Endometrial microvascular endothelial cells (primary cell): Measurements from ENCODE around the gene SFPQ. TPM values are rescaled to one million over a fixed set of nuclear protein-coding genes. Genes with fewer than 3 reads are reported as not detected.
"Not testable (repeated sequence)": the region's sequence is repeated elsewhere in the genome, so short reads cannot be mapped to it uniquely, and the experiment has no call there.

Experiments
- in situ Hi-C: cut with HindIII; loops from 2 replicates; pipeline ENCODE4 v1.10.0; 2017; ENCODE audit warnings: low sequenced_read_pairs, low pct_unique_long_range_greater_than_20kb; ENCODE audit errors: inconsistent ontology term
- total RNA-seq: library from RNA; depleted of rRNA; stranded (reverse); fragments of >200 nt; gene quantifications from one replicate; pipeline ENCODE4 v1.2.3, GENCODE V29; 2015; ENCODE audit errors: inconsistent ontology term

Gene SFPQ, protein sequence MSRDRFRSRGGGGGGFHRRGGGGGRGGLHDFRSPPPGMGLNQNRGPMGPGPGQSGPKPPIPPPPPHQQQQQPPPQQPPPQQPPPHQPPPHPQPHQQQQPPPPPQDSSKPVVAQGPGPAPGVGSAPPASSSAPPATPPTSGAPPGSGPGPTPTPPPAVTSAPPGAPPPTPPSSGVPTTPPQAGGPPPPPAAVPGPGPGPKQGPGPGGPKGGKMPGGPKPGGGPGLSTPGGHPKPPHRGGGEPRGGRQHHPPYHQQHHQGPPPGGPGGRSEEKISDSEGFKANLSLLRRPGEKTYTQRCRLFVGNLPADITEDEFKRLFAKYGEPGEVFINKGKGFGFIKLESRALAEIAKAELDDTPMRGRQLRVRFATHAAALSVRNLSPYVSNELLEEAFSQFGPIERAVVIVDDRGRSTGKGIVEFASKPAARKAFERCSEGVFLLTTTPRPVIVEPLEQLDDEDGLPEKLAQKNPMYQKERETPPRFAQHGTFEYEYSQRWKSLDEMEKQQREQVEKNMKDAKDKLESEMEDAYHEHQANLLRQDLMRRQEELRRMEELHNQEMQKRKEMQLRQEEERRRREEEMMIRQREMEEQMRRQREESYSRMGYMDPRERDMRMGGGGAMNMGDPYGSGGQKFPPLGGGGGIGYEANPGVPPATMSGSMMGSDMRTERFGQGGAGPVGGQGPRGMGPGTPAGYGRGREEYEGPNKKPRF
- total RNA-seq = 196 TPM

DNA sequence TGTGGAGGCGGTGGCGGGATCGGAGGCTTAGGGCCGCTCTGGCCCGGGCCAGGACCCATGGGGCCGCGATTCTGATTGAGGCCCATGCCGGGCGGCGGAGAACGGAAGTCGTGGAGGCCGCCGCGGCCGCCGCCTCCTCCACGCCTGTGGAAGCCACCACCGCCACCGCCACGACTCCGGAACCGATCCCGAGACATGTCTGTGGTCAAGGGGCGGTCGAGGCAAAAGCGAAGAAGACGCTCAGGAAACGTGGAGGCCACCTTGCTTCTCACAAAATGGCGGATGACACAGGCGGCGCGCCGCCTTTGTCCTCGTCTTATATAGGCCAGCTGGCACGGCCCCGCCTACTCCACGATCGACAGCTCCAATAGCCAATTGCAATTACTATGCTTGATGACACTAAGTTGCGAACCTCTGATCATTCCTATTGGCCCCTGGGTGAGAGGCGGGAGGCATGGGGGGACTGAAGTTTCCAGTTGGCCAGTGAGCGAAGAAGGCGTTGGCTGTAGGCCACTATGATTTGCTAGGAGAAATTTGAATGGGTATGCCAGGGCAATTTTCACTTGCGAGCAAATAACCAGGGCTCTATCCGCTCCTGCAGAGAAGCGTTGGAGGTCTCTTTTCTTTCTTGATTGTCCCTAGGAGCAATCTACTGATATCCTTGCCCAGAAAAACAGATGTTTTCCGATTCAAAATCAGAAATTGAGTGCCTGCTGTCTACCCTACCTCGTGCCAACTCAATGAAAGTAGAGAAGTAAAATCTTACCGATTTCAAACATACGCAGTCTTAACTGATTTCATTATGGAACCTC is at the start of gene SFPQ:
TSS of gene SFPQ (minus strand) at position 293 of the 812 bp plus-strand sequence. CDS start at position 197, 96 bp downstream.
- in situ Hi-C loops = no loop called here

DNA sequence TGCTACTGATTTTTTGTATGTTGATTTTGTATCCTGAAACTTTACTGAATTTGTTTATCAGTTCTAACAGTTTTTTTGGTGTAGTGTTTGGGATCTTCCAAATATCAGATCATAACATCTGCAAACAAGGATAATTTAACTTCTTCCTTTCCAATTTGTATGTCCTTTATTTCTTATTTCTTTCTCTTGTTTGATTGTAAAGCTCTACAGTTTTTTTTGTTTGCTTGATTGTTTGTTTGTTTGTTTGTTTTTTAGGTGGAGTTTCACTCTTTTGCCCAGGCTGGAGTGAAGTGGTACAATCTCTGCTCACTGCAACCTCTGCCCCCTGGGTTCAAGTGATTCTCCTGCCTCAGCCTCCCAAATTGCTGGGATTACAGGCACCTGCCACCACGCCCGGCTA is 43.8 kb upstream of the SFPQ start:
- in situ Hi-C loops = not testable (repeated sequence)

DNA sequence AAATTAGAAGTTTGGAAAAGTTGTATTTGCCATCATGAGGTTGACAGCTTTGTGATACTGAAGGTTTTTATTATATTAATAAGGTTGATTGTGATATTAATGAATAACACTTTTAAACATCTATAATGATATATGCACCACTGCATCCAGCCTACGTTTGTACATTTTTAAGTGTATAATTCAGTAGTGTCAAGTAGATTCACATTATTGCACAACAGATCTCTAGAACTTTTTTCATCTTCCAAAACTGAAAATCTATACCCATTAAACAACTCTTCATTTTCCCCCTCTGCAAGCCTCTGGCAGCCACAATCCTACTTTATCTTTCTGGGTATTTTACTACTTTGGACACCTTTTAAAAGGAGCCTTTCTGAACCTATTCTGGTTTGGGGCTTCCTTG is 38.3 kb upstream of the SFPQ start:
- in situ Hi-C loops = no loop called here

DNA sequence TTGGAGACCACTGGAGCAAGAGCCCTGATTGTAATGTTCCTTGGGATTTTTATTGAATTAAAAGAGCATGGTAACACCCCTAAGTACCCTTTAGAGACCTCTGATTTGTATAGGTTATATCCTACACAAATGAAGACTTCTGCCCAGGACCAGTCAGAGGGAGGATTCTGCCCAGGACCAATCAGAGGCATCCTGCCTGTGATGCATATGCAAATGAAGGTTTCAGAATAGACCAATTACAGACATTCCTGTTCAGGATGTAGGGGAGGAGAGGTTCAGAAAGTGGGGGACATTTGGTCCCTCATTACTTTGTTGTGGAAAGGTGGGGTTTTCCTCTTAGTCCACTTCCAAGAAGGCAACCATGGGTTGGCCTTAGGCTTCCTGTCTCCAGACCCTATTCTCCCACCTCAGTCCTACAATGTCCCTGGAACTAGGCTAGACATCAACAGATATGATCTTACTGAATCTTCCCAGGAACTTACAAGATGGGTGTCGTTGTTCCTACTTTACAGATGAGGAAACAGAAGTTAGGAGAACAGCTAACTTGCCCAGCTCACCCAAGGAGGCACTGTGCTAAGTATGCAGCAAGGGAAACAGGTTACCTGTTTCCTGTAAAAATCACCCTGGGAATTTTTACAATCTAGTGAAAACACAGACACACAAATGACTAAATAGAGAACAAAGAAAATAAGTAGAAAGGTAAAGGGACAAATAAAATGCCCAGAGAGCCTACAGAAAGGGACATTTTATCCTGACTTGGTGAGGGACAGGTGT is 36.8 kb upstream of the SFPQ start:
- in situ Hi-C loops = no loop called here

DNA sequence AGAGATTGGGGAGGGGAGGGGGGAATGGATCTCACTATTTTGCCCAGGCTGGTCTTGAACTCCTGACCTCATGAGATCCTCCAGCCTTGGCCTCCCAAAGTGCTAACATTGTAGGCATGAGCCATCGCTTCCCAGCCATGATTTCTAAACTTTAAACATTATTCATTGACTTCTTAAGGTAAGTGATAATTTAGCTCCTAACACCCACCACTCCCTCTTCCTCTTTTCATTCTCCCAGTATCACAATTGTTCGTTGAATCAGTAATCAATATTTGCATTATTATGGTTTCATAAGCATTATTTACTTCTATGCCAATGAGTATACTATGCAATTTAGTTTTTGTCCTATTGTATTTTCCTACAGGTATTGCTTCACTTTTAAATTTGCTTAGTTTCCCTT is 33.6 kb upstream of the SFPQ start:
- in situ Hi-C loops = no loop called here

DNA sequence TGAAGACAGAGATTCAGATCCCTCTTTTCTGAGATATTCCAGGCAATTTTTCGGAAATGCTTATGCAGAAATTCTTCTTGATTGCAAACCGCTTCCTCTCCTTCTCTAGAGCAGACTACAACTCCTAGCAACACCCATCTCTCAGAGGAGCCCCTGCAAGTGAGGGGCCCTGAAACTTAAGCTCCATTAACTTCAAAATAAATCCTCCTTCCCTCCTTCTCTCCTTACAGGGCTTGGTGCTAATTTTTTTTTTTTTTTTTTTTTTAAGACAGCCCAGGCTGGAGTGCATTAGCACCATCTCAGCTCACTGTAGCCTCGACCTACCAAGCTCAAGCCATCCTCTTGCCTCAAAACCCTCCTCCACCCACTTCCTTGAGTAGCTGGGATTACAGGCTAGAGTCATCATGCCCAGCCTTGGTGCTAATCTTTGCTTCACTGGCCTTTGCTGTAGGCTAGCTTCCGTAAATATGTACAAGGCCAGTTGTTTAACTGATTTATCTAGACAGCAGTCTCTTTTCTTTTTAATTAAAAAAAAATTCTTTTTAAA is 30.2 kb upstream of the SFPQ start:
- in situ Hi-C loops = no loop called here

DNA sequence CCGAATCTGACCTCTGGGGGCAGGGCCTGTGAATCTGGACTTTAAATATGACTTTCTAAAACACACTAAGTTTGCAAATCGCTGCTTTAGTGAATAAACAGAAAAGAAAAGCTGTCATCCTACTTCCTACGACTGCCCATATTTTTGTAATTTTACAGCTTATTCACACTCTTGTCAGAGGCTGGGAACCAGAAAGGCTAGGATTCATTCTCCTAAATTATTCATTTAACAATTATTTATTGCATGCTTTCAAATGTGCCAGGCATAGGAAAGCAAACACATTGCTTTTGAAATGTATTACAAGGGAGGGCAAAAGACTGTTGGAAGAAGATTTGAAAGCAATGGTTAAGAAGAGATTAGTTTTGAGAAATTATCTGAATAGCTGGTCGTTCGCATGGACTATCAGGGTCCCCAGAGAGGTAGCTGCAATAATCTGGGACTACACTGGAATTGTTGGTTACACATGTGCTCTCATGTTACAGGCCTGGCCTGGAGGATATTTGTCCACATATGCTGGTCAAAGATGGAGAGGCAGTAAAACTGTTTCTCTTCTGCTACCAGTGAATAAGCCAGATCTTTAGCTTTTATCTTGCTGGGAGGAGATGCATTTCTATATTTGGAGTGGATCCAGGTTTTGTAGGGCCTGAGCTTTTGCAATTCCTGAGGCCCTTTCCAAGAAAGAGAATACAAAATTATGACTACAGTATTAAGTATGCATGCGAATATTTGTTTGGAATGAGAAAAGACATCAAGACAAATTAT is 29.6 kb upstream of the SFPQ start:
- in situ Hi-C loops = no loop called here

DNA sequence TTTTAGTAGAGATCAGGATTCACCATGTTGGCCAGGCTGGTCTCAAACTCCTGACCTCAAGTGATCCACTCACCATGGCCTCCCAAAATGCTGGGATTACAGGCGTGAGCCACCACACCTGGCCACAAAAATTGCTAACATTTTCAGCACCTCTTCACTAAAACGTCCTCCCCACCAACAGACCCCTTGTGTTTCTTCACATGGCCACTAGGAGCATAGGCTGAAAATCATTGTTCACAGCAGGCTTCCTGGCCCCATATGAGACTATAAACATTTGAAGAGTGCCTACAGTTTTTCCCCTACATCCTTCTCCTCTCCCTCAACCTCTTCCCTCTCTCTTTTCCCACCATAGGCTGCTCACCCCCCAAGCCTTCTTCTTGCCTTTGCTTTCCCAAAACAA is 28.0 kb upstream of the SFPQ start:
- in situ Hi-C loops = no loop called here

DNA sequence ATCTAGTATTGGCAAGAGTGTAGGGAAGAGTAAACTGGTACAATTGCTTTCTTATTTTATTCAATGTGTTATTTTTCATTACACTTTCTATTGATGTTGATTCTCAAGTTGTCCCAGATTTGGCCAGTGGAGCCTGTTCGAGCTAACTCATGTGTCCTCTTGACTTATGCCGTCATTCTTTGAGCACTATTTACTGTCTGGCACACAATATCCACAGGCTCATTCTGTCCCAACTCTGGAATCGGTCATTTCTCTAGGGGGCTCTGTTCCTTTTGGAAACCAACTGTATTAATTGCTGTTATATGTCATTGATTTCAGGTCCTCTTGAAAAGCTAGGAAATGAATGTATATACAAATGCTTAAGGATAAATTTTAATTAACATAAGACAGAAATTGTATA is 22.4 kb upstream of the SFPQ start:
- in situ Hi-C loops = no loop called here

DNA sequence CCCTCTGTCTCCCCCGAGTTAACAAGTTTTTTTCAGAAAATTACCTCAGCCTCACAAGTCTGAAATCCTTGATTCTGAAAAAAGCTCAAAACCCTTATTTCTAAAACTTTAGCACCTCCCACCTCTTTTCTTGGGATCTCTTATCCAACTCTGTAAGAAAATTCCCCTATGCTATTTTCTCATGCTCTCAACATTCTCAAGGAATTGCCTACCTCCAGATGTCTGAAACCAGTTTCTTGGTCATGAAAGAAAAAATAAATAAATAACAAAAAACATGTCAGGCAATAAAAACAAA is 18.1 kb upstream of the SFPQ start:
- in situ Hi-C loops = no loop called here

DNA sequence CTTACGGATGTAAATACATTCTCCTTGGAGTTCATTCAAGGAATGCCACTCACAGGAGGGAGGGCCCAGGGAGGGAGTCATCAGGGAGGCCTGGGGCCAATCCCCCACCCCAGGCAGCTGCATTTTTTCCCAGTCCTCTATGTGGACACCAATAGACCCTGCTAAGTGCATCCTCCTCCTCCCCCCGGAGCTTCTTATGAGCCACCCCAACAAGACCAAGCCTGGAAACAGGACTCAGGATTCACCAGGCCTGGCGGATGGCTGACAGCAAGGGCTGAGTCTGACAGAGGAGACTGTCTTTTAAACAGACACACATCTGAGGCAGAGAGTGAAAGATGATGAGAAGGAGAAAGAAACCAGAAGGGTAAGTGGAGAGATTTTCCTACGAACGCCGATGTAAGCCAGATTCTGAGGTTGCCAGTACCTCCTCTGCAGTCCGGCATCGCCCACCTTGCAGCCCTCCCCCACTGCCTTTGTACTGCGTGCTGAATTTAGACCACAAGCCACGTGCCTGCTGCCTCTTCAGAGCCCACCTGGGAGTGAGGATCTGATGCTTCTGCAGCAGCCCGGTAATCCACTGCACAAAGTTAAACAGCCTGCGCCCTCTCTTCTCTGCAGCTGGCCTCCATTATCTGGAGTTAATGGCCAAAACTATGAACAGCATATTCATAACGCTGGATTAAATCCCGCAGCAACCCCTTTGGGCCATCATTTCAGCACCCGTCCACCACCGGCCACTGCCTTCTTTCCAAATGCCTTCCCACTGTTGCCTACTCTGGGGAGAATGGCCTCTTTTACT is 17.6 kb upstream of the SFPQ start:
- in situ Hi-C loops = no loop called here

DNA sequence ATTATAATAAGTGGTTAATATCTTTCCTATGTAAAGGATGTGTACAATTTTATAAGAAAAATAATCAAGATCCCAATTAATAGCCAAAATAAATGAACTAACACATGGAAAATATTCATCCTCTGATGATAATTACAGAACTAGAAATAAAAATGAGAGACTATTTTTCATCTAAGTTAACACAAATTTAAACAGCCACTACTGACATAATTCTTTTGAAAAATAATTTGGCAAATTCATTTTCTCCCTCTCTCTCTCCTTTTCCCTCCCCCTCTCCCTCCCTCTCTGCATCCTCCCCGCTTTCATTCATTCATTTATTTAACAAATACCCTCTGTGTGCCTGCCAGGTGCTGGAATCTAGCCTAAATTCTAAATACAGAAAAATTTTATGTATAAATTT is 10.3 kb upstream of the SFPQ start:
- in situ Hi-C loops = no loop called here

DNA sequence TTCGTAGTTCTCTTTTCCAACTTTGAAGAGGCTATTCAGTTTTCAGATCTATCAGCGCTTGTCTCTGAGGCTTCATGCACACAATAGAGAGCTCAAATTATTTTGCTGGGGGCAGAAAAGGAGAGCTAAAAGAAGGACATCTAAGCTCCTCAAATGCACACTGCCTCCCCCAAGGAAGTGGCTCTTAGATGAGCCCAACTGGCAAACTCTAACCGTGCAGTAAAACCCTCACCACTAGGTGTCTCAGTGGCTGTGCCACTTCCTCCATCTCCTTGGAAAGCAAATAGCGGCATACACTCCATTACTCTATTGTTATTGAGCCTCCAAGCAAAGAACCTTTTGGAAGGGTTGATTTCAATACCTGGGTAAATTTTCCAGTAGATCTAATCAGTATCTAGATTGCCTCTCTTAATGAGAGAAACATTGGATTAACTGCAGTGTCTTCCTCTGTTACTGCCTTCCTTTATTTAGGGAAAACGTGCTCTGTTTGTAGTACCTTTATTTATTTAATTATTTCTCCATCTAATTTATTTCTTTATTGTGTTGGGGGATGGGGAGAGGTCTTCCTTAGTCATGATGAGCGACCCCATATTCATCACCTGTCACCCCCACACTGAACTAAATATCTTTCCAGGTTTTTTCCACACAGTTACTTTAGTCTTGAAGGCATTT is 9.2 kb upstream of the SFPQ start:
- in situ Hi-C loops = no loop called here

DNA sequence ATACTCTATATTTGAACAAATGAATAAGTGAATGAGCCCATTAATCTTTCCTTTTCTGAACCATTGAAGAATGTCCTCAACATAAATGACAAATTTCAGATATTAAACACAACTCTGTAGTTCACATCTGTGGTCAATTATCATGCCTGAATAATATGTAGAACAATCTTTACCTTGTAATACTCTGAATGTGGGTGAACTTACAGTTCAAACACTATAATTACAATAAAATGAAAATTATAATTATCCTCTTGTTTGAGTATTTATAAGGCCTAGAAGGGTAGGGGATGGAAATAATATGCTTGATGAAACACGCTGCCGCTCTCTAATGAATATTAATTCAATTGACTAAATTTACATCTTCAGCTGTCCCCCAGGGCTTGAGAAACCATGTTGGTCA is 8.7 kb upstream of the SFPQ start:
- in situ Hi-C loops = no loop called here

DNA sequence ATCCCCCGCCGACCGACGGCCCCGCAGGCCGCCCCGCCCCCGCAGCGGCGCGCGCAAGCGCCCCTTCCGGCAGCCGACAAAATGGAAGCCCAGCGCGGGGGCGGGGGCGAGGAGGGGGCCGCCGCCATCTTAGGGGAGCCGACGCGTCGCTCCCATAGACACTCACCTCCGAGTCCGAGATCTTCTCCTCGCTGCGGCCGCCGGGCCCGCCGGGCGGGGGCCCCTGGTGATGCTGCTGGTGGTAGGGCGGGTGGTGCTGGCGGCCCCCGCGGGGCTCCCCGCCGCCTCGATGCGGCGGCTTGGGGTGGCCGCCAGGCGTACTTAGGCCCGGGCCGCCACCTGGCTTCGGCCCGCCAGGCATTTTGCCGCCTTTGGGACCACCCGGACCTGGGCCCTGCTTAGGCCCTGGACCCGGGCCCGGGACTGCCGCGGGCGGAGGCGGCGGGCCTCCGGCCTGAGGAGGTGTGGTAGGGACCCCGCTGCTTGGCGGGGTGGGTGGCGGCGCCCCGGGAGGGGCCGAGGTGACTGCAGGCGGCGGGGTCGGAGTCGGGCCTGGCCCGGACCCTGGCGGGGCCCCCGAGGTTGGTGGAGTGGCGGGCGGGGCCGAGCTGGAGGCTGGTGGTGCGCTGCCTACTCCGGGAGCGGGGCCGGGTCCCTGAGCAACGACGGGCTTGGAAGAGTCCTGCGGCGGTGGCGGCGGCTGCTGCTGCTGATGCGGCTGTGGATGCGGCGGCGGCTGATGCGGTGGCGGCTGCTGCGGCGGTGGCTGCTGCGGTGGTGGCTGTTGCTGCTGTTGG is 691 bp downstream of the SFPQ start:
- in situ Hi-C loops = no loop called here

DNA sequence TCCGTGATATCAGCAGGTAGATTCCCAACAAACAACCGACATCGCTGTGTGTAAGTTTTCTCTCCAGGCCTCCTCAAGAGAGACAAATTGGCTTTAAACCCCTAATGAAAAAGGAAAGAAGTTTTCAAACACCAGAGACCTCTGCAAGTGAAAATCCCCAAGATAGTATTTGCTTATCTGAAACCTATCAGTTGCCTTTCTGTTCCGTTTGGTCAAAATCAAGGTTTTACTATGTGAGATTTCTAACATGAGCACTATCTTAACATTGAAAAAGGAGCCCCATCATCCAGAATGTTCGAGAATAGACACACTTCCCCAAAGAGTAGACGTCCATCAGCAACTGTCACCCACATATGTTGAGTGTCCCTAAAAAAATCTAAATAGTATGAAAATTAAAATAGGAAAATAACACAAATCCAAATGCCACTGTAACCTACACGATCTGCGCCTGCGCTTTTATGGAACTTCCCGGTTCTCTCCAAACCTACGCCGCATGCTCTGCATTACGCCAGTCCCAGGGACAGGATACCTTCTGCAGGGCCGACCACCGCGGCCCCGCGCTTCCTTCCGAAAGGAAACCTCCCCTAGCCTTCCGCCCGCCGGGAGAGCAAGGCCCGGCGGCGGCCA is 1.4 kb downstream of the SFPQ start:
- in situ Hi-C loops = no loop called here
